Neutrophil (primary cell): ENCODE results near the gene TMEM201.

Source experiments
- H3K27ac ChIP-seq: fragments of 200-600 bp; sonication (generic); 2 replicates; pipeline ENCODE4 v1.5.1; 2016; ENCODE audit warnings: mild to moderate bottlenecking, moderate library complexity
- H3K27me3 ChIP-seq: fragments of 200-600 bp; sonication (generic); 2 replicates; pipeline ENCODE4 v1.6.0; 2016; ENCODE audit warnings: mild to moderate bottlenecking
- H3K36me3 ChIP-seq: fragments of 200-600 bp; sonication (generic); 2 replicates; pipeline ENCODE4 v1.5.1; 2017
- H3K4me1 ChIP-seq, 2 experiments: fragments of 200-600 bp in 1 of 2; sonication (generic) in 1 of 2; 1 replicate in 1 of 2; 2 replicates in 1 of 2; pipeline versions ENCODE4 v1.5.1 to v1.6.1; 2013 to 2016; ENCODE audit warnings: low read depth in 1 of 2, low read length in 1 of 2, mild to moderate bottlenecking in 1 of 2, moderate library complexity in 1 of 2; ENCODE audit not compliant: control insufficient read depth in 1 of 2, insufficient read depth in 1 of 2
- H3K4me3 ChIP-seq, 2 experiments: fragments of 200-600 bp in 1 of 2; sonication (generic) in 1 of 2; 1 replicate in 1 of 2; 2 replicates in 1 of 2; pipeline ENCODE4 v1.5.1; 2013 to 2016; ENCODE audit warnings: low read depth in 1 of 2, low read length in 1 of 2, mild to moderate bottlenecking in 1 of 2, moderate library complexity in 1 of 2
- H3K9me3 ChIP-seq: fragments of 200-600 bp; sonication (generic); 2 replicates; pipeline ENCODE4 v1.5.1; 2016
- TF ChIP-seq, protein P1 (sequence below): fragments of 200-600 bp; sonication (generic); IDR thresholded peaks from 2 replicates; pipeline ENCODE4 v1.5.1; 2016; ENCODE audit warnings: antibody characterized with exemption

The TMEM201 gene

GRCh38 chr1:9602794-9603167 is 14.1 kb downstream of the TMEM201 start:
- H3K4me3 ChIP-seq: no peak overlapping the region
- peaks cover 23% of the 10 kb centered on the region for H3K36me3 ChIP-seq
- TF ChIP-seq, protein P1, sequence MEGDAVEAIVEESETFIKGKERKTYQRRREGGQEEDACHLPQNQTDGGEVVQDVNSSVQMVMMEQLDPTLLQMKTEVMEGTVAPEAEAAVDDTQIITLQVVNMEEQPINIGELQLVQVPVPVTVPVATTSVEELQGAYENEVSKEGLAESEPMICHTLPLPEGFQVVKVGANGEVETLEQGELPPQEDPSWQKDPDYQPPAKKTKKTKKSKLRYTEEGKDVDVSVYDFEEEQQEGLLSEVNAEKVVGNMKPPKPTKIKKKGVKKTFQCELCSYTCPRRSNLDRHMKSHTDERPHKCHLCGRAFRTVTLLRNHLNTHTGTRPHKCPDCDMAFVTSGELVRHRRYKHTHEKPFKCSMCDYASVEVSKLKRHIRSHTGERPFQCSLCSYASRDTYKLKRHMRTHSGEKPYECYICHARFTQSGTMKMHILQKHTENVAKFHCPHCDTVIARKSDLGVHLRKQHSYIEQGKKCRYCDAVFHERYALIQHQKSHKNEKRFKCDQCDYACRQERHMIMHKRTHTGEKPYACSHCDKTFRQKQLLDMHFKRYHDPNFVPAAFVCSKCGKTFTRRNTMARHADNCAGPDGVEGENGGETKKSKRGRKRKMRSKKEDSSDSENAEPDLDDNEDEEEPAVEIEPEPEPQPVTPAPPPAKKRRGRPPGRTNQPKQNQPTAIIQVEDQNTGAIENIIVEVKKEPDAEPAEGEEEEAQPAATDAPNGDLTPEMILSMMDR: no peak
- no peak overlapping the region for H3K27ac ChIP-seq
- H3K27me3 ChIP-seq: no peaks in the 10 kb centered on the region
- H3K4me1 ChIP-seq: no peaks in the 10 kb centered on the region
- H3K9me3 ChIP-seq: no peaks in the 10 kb centered on the region

DNA sequence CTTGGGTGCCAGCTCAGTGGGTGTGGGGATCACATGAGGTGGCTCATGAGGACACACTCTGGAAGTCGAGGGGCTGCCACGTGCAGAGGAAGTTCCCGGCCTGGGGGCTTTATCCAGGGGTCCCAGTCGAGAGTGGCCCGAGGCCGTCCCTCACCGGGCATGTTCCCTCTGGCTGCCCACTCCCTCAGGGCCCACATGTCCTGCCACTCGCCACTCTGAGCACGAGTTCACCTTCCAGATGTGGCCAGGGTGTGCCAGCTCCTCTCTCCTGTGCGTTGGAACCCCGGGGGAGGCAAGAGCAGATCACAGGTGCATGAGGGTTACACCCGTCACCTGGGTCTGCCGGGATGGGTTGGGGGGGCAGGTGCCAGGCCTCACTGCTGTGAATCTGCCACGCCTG is 14.6 kb downstream of the TMEM201 start:
- peaks cover 23% of the 10 kb centered on the region for H3K36me3 ChIP-seq
- TF ChIP-seq, protein P1: no peak
- H3K27ac ChIP-seq: no peak overlapping the region

GRCh38 chr1:9603766-9604753 is 15.3 kb downstream of the TMEM201 start:
- no peaks in the 10 kb centered on the region for H3K9me3 ChIP-seq
- no peaks in the 10 kb centered on the region for H3K4me1 ChIP-seq
- no peaks in the 10 kb centered on the region for H3K27me3 ChIP-seq
- no peak overlapping the region for H3K4me3 ChIP-seq
- peaks cover 23% of the 10 kb centered on the region for H3K36me3 ChIP-seq
- TF ChIP-seq, protein P1: no peak
- no peak overlapping the region for H3K27ac ChIP-seq

More for the DNA sequence above, 14.6 kb downstream of the TMEM201 start:
- H3K4me3 ChIP-seq: no peak overlapping the region
- no peaks in the 10 kb centered on the region for H3K4me1 ChIP-seq
- H3K9me3 ChIP-seq: no peaks in the 10 kb centered on the region
- no peaks in the 10 kb centered on the region for H3K27me3 ChIP-seq

DNA sequence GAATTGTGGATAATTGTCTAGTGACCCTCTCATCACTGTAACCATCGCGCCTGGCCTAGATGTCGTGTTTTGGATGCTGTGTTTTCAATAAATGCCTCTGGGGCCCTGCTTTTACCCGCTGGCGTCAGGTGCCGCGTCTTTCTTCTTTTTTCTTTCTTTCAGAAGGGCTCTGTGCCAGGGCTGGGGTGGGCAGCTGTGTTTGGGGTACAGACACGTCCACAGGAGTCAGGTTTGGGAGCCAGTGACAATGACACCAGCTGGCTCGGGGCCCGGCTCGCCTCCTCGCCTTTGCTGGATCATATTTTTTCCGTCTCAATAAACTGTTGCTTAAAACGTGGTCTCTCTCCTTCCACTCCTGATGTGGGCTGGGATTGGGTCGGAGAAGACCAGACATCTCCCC is 16.1 kb downstream of the TMEM201 start:
- TF ChIP-seq, protein P1: no peak
- no peaks in the 10 kb centered on the region for H3K4me1 ChIP-seq
- H3K9me3 ChIP-seq: no peaks in the 10 kb centered on the region
- no peak overlapping the region for H3K27ac ChIP-seq
- no peaks in the 10 kb centered on the region for H3K27me3 ChIP-seq
- peaks cover 23% of the 10 kb centered on the region for H3K36me3 ChIP-seq
- no peak overlapping the region for H3K4me3 ChIP-seq

DNA sequence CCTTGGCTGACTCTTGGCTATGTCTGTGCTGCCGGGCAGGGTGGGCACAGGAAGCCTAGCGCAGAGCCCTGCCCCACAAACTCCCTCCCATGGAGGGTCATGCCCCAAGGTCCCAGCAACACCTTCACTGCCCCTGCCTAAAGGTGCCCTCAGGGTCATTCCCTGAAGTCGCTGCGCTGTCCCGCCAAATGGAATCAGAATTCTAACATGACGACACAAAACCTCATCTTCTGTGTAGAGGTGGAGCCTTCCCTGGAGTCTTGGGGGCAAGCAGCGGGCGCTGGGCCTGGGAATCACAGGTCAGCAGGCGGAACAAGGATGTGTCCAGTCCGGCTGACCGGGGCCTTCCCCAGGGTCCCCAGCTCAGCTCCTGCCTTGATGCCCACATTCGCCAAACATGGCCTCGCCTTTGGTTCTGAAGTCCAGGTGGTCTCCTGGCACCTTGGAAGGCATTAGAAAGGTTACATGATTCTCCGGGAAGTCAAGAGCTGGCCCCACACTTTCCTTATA is 17.3 kb downstream of the TMEM201 start:
- H3K9me3 ChIP-seq: no peaks in the 10 kb centered on the region
- H3K27me3 ChIP-seq: no peaks in the 10 kb centered on the region
- TF ChIP-seq, protein P1: no peak
- H3K4me3 ChIP-seq: no peak overlapping the region
- H3K4me1 ChIP-seq: no peaks in the 10 kb centered on the region
- H3K36me3 ChIP-seq: peaks cover 23% of the 10 kb centered on the region
- no peak overlapping the region for H3K27ac ChIP-seq
